ENCODE results near the gene TRPV6. TPM values are rescaled to one million over a fixed set of nuclear protein-coding genes. Genes with fewer than 3 reads are reported as not detected.

The TRPV6 gene
- total and polyA plus RNA-seq, 2 donors (not counting 1 experiment from before 2014, with no cell fraction given), result not detected

- Histone ChIP-seq H3K36me3 (ENCODE audit: control insufficient read depth, insufficient read depth, low read length) (no peaks in the 10 kb centered on the region), H3K79me2 (ENCODE audit: control insufficient read depth, insufficient read depth, low read length) (no peaks in the 10 kb centered on the region), H3K4me2 (ENCODE audit: extremely low read depth, insufficient read depth, low read length) (no peak overlapping the region), H3K9me3 (ENCODE audit: control insufficient read depth, insufficient read depth, low read depth, low read length) (no peaks in the 10 kb centered on the region), H3K27ac (ENCODE audit: insufficient read depth, low read length) (no peak overlapping the region), H4K20me1 (ENCODE audit: control insufficient read depth, extremely low read depth, insufficient read depth, low read length) (no peaks in the 10 kb centered on the region), H3K4me3 (replicated peaks in 1 of 4; ENCODE audit: control extremely low read depth in 1 of 4, insufficient read depth in 1 of 4, low read depth in 3 of 4, low read length in 4 of 4) (no peak overlapping the region), H3K4me1 (ENCODE audit: control insufficient read depth, extremely low read depth, insufficient read depth, low read length) (no peaks in the 10 kb centered on the region), H2AFZ (ENCODE audit: low read length) (no peak overlapping the region), H3K9ac (ENCODE audit: insufficient read depth, low read length) (no peak overlapping the region), H3K27me3 (ENCODE audit: control insufficient read depth, insufficient read depth, low read length) (no peaks in the 10 kb centered on the region)
- no peak for DNase-seq (ENCODE audit: low read depth in 2 of 2)
- TF ChIP-seq EZH2 (IDR thresholded peaks at IDR 0.05; ENCODE audit: low read length, missing control alignments) (no peak), CTCF (conservative IDR thresholded peaks at IDR 0.05 in 1 of 2, IDR thresholded peaks at IDR 0.05 in 1 of 2; ENCODE audit: low read depth in 1 of 2, low read length in 2 of 2) (no peak)
These were observed 50.1 kb downstream of the TRPV6 start for GRCh38 chr7:142835487-142835886.

- Histone ChIP-seq H3K36me3 (ENCODE audit: control insufficient read depth, insufficient read depth, low read length) (no peaks in the 10 kb centered on the region), H3K4me3 (replicated peaks in 1 of 4; ENCODE audit: control extremely low read depth in 1 of 4, insufficient read depth in 1 of 4, low read depth in 3 of 4, low read length in 4 of 4) (no peak overlapping the region), H2AFZ (ENCODE audit: low read length) (no peak overlapping the region), H3K9me3 (ENCODE audit: control insufficient read depth, insufficient read depth, low read depth, low read length) (no peaks in the 10 kb centered on the region), H3K27ac (ENCODE audit: insufficient read depth, low read length) (no peak overlapping the region), H3K4me2 (ENCODE audit: extremely low read depth, insufficient read depth, low read length) (no peak overlapping the region), H3K9ac (ENCODE audit: insufficient read depth, low read length) (no peak overlapping the region), H3K27me3 (ENCODE audit: control insufficient read depth, insufficient read depth, low read length) (no peaks in the 10 kb centered on the region), H4K20me1 (ENCODE audit: control insufficient read depth, extremely low read depth, insufficient read depth, low read length) (no peaks in the 10 kb centered on the region), H3K4me1 (ENCODE audit: control insufficient read depth, extremely low read depth, insufficient read depth, low read length) (no peaks in the 10 kb centered on the region), H3K79me2 (ENCODE audit: control insufficient read depth, insufficient read depth, low read length) (no peaks in the 10 kb centered on the region)
- TF ChIP-seq EZH2 (IDR thresholded peaks at IDR 0.05; ENCODE audit: low read length, missing control alignments), result no peak
- no peak for TF ChIP-seq CTCF (conservative IDR thresholded peaks at IDR 0.05 in 1 of 2, IDR thresholded peaks at IDR 0.05 in 1 of 2; ENCODE audit: low read depth in 1 of 2, low read length in 2 of 2)
- DNase-seq (ENCODE audit: low read depth in 2 of 2), result no peak
These were observed 52.1 kb downstream of the TRPV6 start for GRCh38 chr7:142833174-142834048.

- no peak overlapping the region for H3K4me2 ChIP-seq (ENCODE audit: extremely low read depth, insufficient read depth, low read length)
- TF ChIP-seq CTCF (conservative IDR thresholded peaks at IDR 0.05 in 1 of 2, IDR thresholded peaks at IDR 0.05 in 1 of 2; ENCODE audit: low read depth in 1 of 2, low read length in 2 of 2) (no peak), EZH2 (IDR thresholded peaks at IDR 0.05; ENCODE audit: low read length, missing control alignments) (no peak)
- no peaks in the 10 kb centered on the region for H3K4me1 ChIP-seq (ENCODE audit: control insufficient read depth, extremely low read depth, insufficient read depth, low read length)
- H2AFZ ChIP-seq (ENCODE audit: low read length), result no peak overlapping the region
- H4K20me1 ChIP-seq (ENCODE audit: control insufficient read depth, extremely low read depth, insufficient read depth, low read length), result no peaks in the 10 kb centered on the region
- H3K4me3 ChIP-seq (replicated peaks in 1 of 4; ENCODE audit: control extremely low read depth in 1 of 4, insufficient read depth in 1 of 4, low read depth in 3 of 4, low read length in 4 of 4), result no peak overlapping the region
- no peaks in the 10 kb centered on the region for H3K9me3 ChIP-seq (ENCODE audit: control insufficient read depth, insufficient read depth, low read depth, low read length)
- no peak for DNase-seq (ENCODE audit: low read depth in 2 of 2)
- no peak overlapping the region for H3K9ac ChIP-seq (ENCODE audit: insufficient read depth, low read length)
- H3K79me2 ChIP-seq (ENCODE audit: control insufficient read depth, insufficient read depth, low read length), result no peaks in the 10 kb centered on the region
- no peak overlapping the region for H3K27ac ChIP-seq (ENCODE audit: insufficient read depth, low read length)
- no peaks in the 10 kb centered on the region for H3K36me3 ChIP-seq (ENCODE audit: control insufficient read depth, insufficient read depth, low read length)
- no peaks in the 10 kb centered on the region for H3K27me3 ChIP-seq (ENCODE audit: control insufficient read depth, insufficient read depth, low read length)
These were observed 53.1 kb downstream of the TRPV6 start for GRCh38 chr7:142832417-142832816.

Data from fibroblast of lung (primary cell).